ENCODE measurements around the gene EXOC4.

Gene EXOC4

GRCh38 chr7:134058521-134058920, 805.6 kb downstream of the EXOC4 start:
- DNase-seq, result no peak
- TF ChIP-seq POLR2A (IDR thresholded peaks at IDR 0.05; ENCODE audit: low read length) (no peak), GATA1 (IDR thresholded peaks at IDR 0.05; ENCODE audit: low read depth, low read length) (no peak)

- TF ChIP-seq POLR2A (IDR thresholded peaks at IDR 0.05; ENCODE audit: low read length), result no peak
- no peak for TF ChIP-seq GATA1 (IDR thresholded peaks at IDR 0.05; ENCODE audit: low read depth, low read length)
- DNase-seq, result no peak
Observed at GRCh38 chr7:134058980-134059379, 806.1 kb downstream of the EXOC4 start.

GRCh38 chr7:134059921-134060320, 807.0 kb downstream of the EXOC4 start:
- no peak for TF ChIP-seq GATA1 (IDR thresholded peaks at IDR 0.05; ENCODE audit: low read depth, low read length)
- no peak for TF ChIP-seq POLR2A (IDR thresholded peaks at IDR 0.05; ENCODE audit: low read length)
- DNase-seq, result no peak

GRCh38 chr7:134060874-134061273, 808.0 kb downstream of the EXOC4 start:
- TF ChIP-seq POLR2A (IDR thresholded peaks at IDR 0.05; ENCODE audit: low read length), result no peak
- no peak for TF ChIP-seq GATA1 (IDR thresholded peaks at IDR 0.05; ENCODE audit: low read depth, low read length)
- DNase-seq, result no peak

GRCh38 chr7:134062460-134062859, 809.6 kb downstream of the EXOC4 start:
- no peak for DNase-seq
- TF ChIP-seq POLR2A (IDR thresholded peaks at IDR 0.05; ENCODE audit: low read length) (no peak), GATA1 (IDR thresholded peaks at IDR 0.05; ENCODE audit: low read depth, low read length) (no peak)

GRCh38 chr7:134065415-134065814, 812.5 kb downstream of the EXOC4 start:
- no peak for DNase-seq
- no peak for TF ChIP-seq GATA1 (IDR thresholded peaks at IDR 0.05; ENCODE audit: low read depth, low read length)
- TF ChIP-seq POLR2A (IDR thresholded peaks at IDR 0.05; ENCODE audit: low read length), result no peak

- TF ChIP-seq GATA1 (IDR thresholded peaks at IDR 0.05; ENCODE audit: low read depth, low read length) (no peak), POLR2A (IDR thresholded peaks at IDR 0.05; ENCODE audit: low read length) (no peak)
- peak in 1 of 2 experiments; percentile 5 for DNase-seq
Observed at GRCh38 chr7:134067164-134067563, 814.3 kb downstream of the EXOC4 start.

GRCh38 chr7:134068670-134069069, 815.8 kb downstream of the EXOC4 start:
- TF ChIP-seq GATA1 (IDR thresholded peaks at IDR 0.05; ENCODE audit: low read depth, low read length), result no peak
- no peak for TF ChIP-seq POLR2A (IDR thresholded peaks at IDR 0.05; ENCODE audit: low read length)
- no peak for DNase-seq

- no peak for TF ChIP-seq POLR2A (IDR thresholded peaks at IDR 0.05; ENCODE audit: low read length)
- TF ChIP-seq GATA1 (IDR thresholded peaks at IDR 0.05; ENCODE audit: low read depth, low read length), result no peak
- DNase-seq, result no peak
Observed at GRCh38 chr7:134069187-134069586, 816.3 kb downstream of the EXOC4 start.

- no peak for TF ChIP-seq POLR2A (IDR thresholded peaks at IDR 0.05; ENCODE audit: low read length)
- no peak for DNase-seq
Observed at GRCh38 chr7:134070673-134071072, 817.8 kb downstream of the EXOC4 start.

GRCh38 chr7:134071355-134072331, 818.8 kb downstream of the EXOC4 start:
- DNase-seq, result peak in 1 of 2 experiments; percentile 46
- no peak for TF ChIP-seq GATA1 (IDR thresholded peaks at IDR 0.05; ENCODE audit: low read depth, low read length)
- no peak for TF ChIP-seq POLR2A (IDR thresholded peaks at IDR 0.05; ENCODE audit: low read length)

GRCh38 chr7:134073276-134073675, 820.4 kb downstream of the EXOC4 start:
- TF ChIP-seq GATA1 (IDR thresholded peaks at IDR 0.05; ENCODE audit: low read depth, low read length) (no peak), POLR2A (IDR thresholded peaks at IDR 0.05; ENCODE audit: low read length) (no peak)
- no peak for DNase-seq

- TF ChIP-seq POLR2A (IDR thresholded peaks at IDR 0.05; ENCODE audit: low read length) (no peak), GATA1 (IDR thresholded peaks at IDR 0.05; ENCODE audit: low read depth, low read length) (no peak)
- no peak for DNase-seq
Observed at GRCh38 chr7:134075799-134076198, 822.9 kb downstream of the EXOC4 start.

GRCh38 chr7:134077560-134077959, 824.7 kb downstream of the EXOC4 start:
- peak; percentile 21 to 78 for DNase-seq

GRCh38 chr7:134078991-134079390, 826.1 kb downstream of the EXOC4 start:
- TF ChIP-seq GATA1 (IDR thresholded peaks at IDR 0.05; ENCODE audit: low read depth, low read length), result no peak
- TF ChIP-seq POLR2A (IDR thresholded peaks at IDR 0.05; ENCODE audit: low read length), result no peak
- DNase-seq, result no peak

All from erythroblast (primary cell).